HK-2 (cell line): Measurements from ENCODE around the gene TTC13.
A peak's percentile ranks its signal among the peaks of the same experiment; 100 is the strongest.

Source experiments
- DNase-seq: peaks from one replicate; pipeline ENCODE4 v3.0.0-alpha.2; 2018; ENCODE audit not compliant: unreplicated experiment

Gene TTC13

DNA sequence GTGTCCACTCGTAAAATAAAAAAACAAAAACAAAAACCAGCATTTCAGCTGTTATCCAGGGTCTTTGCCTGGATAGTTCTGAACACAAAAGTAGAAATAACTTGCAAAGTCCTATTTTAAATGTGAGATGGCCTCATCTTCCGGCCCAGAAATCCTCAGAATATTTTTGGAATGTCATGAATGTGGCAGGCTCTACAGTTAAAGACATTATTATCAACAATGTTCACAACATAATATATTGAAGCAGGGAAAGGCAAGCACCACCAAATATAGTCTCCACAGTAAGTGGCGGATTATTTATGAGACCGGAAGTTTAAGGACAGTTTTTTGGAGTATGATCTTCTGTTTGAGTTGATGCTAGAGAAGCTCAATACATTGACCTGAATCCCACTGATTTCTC lies 109.2 kb downstream of the TTC13 start:
- no peak for DNase-seq

DNA sequence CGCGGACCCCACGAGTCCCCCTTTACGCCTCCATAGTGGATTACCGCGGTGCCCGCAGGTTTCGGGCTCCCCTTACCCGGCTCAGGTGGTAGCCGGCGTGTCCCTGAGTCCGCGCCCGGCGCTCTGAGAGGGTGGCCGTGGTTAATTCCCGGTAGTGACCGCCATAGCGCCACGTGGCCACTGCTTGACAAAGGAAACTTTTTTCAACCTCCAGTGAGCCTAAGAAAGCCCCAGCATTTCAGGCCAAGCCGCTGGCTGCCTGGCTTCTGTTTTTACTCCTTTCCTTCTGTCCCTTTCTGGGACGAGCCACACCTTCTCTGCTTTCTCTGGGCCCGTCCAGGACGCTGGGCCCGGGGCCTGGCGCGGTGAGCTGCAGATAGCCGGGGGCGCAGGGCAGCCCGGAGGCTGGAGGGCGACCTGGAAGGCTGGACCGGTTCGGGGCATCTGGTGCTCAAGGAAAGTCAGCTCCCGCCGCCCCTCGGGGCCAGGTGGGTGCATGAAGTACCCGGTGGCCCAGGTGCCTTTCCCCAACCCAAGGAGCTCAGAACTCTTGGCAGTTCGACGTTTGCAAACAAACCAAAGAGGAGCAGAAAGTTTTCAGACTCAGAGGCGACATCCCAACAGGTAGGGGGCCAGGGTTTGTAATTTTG lies 109.8 kb downstream of the TTC13 start:
- DNase-seq = peak; percentile 83

DNA sequence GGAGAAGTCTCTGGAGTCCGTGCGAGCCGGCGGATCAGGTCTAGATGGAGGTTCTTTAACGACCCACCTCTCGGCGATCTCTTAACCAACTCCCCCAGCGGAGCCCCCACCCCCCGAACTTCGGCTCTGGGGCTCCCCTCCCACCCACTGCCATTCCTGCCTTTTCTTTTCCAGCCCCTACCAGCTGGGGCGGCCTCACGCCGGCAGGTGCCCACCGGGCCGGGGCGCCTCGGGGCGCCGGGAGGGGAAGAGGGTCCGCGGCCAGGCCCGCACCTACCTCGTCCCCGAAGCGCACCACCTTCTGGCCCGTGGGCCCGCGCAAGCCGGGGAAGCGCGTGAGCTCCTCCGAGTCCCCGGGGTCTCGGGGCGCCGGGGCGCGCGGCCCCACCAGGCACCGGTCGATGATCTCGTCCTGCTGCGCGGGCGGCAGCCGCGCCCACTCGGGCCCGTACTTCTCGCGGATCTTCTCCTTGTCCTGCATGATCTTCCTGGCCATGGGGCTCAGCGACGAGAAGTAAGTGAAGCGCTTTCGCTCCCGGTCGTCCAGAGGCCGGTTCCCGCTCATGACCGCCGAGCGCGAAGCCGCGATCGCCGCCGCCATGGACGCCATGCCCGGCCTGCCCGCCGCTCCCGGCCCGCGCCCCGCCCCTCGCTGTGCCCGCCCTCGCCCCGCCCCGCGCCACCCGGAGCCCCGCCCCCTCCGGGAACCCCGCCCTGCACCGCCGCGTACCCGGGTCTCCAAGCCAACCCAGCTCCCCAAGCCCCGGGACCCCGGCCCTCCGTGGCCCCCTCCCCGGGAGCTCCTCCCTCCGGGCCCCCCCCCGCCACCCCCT lies 110.5 kb downstream of the TTC13 start, which contains the start of gene C1orf198:
TSS of gene C1orf198 (minus strand) at position 619 of the 833 bp plus-strand sequence. CDS start at position 610, 9 bp downstream.
- DNase-seq = peak; percentile 93

DNA sequence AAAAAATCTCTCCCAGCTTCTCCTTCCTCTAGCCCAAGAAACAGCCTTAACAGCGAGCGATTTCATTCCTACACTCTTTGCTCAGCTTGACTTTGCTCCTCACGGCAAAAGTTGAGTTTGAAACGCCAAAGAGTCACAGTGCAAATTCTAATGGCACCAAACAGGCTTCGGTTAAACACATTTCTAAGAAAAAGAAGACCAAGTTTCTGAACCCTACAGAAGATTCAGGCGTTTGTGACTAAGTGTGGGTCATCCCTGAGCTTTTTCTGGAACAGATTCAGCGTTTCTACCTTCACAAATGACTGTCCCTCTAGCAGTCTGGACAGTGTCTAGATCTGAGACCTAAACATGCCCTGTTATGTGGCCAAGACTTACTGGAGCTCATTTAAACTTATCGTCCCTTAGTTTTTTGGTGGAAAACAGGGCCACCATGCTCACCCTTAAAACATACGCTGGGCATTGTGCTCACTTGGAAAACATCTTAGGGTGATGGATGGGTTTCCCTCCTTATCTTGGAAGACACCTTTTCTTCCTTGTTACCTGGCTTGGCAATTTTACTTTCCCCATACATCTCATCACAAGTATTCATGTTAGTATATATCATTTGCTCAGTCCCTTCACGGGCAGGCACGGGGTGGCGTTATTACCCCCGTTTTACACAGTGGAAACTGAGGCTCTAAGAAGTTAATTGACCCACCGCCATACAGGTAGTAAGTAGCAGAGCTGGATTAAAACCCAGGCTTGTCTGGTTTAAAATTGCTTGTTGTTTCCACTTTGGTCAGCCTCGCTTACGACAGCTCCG lies 111.4 kb downstream of the TTC13 start:
- DNase-seq = no peak

DNA sequence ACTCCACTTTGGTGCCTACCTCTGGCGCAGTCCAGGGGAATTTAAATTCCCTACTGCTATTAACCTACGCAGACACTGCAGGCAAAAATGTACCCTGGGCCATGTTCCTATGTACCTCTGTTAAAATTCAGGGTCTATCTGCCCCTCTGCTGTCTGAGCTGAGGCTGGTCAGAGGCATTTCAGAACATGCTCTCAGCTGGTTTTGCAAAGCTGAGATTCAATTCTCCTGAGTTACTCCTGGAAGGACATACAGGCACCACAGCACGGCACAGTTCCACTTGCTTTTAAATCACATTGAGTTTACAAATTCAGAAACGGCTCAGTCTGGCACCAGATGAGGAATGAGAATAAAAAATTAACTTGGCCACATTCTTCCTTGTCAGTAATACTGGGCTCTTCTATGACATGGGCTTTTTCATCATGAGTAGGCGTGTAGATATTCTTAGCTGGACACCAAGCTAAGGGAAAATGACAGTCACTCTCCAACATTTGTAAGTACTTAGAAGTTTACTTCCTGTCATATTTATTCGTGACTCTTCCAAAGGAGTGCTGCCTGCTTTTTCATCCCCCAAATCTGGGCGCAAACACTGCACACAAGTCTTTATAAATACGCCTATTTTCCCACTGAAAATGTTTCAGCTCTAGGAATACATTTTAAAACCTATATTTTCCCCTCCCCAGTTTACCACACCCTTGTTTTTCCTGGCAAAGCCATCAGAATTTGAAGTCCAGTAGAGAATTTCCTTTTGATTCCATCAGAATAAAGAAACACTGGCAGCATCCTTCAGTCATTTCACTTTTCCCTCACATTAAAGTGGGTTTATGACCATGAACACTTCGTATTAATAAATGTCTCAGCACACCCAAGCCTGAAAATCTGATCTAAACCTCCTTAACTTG lies 112.2 kb downstream of the TTC13 start:
- no peak for DNase-seq

DNA sequence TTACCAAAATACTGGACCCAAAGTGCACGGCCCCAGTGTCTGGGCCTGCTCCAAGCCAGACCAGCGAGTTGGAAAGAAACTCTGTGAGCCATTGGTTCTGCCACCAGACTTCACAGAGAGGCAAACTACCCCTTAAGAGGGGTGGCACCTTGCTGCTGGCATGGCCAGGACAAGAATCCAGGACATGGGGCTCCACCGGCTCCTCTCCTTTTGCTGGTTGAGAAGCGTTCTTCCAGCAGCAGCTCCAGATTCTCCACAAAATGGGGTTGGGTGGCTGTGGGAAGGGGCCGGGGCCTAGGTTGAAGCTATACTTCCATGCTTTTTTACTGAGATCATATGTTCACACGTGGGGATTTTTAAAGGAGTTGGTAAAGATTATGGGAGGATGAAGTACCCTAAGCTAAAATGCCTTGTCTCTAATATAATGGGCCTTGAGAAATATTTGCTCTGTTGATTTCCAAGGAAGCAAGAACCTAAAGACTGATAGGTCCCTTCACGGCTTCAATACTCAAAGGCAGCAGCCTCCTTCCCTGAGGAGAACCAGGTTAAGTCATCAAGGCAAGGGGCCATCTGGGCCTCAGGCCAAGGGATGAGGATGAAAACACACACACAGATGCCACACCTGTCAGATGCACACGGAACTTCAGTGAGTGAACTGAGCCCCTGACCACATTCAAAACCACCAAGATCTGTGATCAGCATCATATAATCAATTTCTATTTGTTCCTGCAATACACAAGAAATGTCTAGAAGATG lies 113.4 kb downstream of the TTC13 start:
- DNase-seq = no peak

DNA sequence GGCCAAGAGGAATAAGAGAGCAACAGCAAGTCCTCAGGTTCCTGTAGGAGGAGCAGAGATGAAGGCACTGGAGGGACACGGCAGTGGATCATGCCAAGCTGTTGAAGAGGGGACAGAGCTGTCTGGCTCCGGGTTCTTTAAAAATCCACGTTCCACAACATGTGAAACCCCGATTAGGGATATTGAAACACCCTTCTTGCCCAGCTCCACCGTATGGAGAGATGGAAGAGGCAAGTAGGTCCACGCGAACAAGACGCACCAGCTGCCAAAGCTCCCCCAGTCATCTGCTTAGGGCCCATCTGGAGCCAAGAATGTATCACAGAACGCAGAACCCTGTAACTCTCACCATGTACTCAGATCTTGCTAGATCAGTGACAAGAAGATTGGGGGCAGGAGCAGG lies 114.2 kb downstream of the TTC13 start:
- DNase-seq = no peak

DNA sequence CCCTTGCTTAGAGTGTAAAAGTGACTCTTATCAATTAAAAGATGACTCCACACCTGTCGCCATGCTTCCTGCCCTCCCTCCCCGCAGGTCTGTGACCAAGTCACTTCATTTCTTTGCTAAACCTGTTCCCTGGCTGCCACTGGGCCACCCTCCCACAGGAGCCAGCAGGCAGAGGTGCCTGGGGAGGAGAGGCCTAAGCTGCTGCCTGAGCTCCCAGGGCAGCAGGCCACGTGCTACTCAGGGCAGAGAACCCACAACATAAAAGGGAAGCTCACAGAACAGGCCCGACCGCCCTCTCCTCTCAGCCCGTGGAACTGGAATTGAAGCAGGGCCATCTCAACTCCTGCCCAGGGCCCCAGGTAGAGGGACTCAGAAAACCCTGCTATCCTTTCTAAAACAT lies 115.2 kb downstream of the TTC13 start:
- DNase-seq = no peak

DNA sequence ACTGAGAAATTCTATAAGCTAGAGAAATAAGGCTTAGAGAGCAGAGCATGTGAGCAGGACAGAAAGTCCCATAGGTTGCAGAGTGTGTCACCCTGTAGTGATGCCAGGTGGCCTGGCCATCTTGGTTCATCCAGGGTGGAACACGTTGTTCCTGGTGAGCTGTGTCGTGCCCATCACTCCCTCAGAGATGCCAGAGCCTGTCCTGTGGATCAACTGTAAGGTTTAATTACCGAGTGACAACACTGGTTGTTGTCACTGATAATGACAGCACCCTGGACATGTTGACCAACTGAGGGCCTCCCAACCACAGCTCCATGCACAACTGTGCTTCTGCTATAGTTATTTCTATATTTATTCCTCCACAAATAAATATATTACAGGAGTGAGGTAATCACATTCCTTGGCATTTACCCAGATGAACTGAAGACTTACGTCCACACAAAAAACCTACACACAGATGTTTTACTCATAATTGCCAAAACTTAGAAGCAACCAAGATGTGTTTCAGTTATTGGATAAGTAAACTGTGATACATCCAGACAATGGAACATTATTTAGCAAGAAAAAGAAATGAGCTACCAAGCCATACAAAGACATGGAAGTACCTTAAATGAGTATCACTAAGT lies 116.6 kb downstream of the TTC13 start:
- DNase-seq = no peak

DNA sequence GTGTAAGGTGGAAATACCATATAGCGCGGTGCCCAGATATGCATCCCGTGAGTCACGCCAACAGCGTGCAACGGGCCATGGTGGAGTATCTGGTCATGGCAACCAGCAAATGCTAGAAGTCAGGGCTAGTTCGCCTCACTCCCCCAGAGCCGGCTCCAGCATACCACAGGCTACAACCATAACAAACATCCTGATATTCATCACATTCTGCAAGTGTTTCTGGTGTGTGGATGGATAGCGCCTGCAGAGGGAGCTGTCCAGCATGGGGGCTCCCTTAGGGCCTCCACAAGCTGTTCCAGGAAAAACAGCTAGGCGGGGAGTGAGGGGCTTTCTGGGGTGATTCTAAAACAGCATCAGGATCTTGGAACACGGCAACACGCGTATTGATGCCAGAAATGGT lies 117.2 kb downstream of the TTC13 start:
- DNase-seq = no peak

DNA sequence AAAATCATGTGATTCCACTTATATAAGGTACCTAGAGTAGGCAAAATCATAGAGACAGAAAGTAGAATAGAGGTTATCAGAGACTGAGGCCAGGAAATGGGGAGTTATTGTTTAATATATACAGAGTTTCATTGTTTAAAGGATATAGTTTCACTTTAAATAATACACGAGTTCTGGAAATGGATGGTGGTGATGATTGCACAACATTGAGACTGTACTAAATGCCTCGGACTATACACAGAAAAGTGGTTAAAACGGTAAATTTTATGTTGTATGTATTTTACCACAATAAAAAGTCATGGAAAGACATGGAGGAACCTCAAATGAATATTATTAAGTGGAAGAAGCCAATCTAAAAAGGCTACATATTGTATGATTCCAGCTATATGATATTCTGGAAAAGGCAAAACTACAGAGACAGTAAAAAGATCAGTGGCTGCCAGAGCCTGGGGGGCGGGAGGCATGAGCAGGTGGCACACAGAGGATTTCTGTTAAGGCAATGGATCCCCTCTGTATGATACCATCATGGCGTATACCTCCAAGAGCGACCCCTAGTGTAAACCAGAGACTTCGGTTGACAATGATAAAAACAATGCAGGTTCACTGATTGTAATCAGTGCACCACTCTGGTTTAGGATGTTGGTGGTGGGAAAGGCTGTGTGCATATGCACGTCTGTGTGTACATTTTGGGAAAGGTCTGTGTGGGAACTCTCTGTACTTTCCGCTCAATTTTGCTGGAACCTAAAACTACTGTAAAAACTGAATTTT lies 117.9 kb downstream of the TTC13 start:
- DNase-seq = no peak

DNA sequence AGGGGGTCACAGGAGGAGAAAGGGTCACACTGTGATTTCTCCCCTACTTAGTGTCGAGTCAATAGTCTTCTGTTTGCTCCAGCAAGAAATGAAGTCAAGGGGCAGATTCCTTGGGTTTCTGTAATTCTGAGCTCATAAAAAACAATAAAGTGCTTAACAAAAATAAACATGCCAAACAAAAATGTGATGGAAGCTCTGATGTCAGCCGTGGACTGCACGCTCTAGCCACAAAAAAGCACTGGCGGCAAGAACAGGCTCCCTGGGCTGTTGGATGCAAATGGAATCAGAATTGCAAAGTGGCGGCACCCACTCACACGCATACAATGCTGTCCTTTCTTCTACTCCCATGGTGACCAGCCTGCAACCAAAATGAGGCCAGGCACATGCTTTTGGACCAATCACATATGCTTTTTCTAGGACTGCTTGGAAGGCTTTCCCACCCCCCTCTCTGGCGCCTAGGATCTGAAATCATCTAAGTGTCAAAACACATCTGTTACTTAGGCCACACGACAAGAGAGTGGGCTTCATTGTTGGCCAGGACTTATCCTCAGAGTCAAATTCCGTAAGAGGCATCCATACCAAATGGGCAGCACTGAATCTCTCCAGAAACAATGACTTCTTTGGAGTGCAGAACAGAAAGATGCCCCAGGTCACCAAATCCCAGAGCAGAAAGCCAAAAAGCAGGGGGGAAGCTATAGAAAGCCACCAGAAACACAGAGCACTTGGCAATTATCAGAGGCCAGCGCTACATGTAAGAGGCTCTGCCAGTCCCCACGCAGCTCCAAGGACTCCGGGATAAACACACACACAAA lies 119.5 kb downstream of the TTC13 start:
- no peak for DNase-seq

DNA sequence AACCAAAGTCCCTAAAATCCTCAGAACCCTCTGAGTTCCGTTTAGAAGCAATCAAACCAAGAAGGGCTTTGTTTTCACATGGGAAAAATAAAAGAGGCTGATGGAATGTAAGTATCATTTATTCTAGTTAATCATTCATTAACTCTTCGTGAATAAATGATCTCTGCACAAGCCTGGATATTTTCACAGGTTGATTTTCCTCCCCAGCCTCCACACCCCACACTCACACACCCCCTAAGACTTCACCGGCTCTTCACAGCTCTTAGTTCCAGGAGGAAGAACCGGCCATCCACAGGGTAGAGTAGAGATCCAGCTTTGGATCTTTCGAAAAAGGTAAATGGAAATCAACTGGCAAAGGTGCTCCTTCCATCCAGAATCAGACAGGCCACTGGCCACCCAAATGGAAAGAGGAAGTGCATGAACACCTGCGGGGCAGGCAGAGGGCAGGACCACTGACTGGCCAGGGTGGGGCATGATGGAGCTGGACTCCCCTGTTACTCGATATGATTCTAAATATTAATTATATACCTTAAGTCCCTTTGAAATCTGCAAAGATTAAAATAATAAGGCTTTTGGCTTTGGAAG lies 120.3 kb downstream of the TTC13 start:
- DNase-seq = no peak

DNA sequence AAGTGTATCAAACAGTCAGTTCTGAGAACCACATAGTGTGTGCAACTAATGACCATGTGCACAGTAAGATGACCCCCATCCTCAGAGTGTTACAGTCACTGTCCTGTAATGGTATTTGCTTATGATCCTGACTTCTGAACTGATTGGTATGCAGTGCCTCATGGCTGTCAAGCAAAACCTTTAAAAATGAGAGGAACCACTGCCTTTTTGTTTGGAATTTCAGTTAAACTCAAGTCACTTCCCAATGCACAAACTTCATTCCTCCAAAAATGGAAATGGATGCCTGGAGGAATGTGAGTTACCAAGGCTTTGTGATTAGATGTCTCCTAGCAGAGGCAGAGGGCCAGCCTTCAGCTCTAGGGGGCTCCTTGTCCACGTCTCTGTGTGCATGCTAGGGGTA lies 120.8 kb downstream of the TTC13 start:
- no peak for DNase-seq

DNA sequence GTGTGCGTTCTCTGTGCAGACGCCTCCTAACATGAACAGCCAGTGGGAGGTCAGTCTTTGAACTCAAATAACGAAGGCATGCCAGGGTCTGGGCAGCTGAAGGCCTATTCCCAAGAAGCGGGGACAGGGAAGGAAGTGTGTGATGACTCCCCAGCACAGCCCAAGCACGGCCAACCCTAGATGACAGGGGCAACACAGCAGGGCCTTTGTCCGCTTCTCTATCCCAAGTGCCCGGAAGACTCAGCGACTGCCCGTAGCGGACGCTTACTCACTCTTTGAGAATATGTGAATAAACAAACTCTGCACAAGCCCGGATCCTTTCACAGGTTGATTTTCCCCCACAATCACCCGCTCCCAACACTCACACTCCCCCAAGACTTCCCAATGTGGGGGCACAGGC lies 121.6 kb downstream of the TTC13 start:
- DNase-seq = no peak
